MM.1S (cell line): ENCODE data around the gene GCSAM.

Experiments
- DNase-seq: peaks from one replicate; pipeline ENCODE4 v3.0.0-alpha.2; 2015
- H2AFZ ChIP-seq: fragments of 300-600 bp; sonication (generic); 2 replicates; pipeline ENCODE4 v1.6.0; 2016; ENCODE audit warnings: antibody characterized with exemption, low read length
- H3F3A ChIP-seq: fragments of 300-600 bp; sonication (generic); 2 replicates; pipeline ENCODE4 v1.6.1; 2016; ENCODE audit warnings: mild to moderate bottlenecking, antibody characterized with exemption, low read length, moderate library complexity, mixed read lengths; ENCODE audit not compliant: insufficient read depth
- H3K27ac ChIP-seq: fragments of 300-600 bp; sonication (generic); 2 replicates; pipeline ENCODE4 v1.5.1; 2016; ENCODE audit warnings: mild to moderate bottlenecking, low read length
- H3K27me3 ChIP-seq: fragments of 300-600 bp; sonication (generic); replicated peaks from 2 replicates; pipeline ENCODE4 v1.6.0; 2016; ENCODE audit warnings: low read length; ENCODE audit not compliant: insufficient read depth
- H3K36me3 ChIP-seq: fragments of 300-600 bp; sonication (generic); replicated peaks from 2 replicates; pipeline ENCODE4 v1.6.1; 2016; ENCODE audit warnings: mild to moderate bottlenecking, low read length, mixed read lengths; ENCODE audit not compliant: insufficient read depth
- H3K4me1 ChIP-seq: fragments of 300-600 bp; sonication (generic); 2 replicates; pipeline ENCODE4 v1.6.1; 2016; ENCODE audit warnings: low read length, mixed read lengths
- H3K4me2 ChIP-seq: fragments of 300-600 bp; sonication (generic); 2 replicates; pipeline ENCODE4 v1.6.0; 2016; ENCODE audit warnings: low read depth, low read length
- H3K4me3 ChIP-seq: fragments of 300-600 bp; sonication (generic); 2 replicates; pipeline ENCODE4 v1.5.1; 2016; ENCODE audit warnings: low read length, mixed read lengths
- H3K79me2 ChIP-seq: fragments of 300-600 bp; sonication (generic); 2 replicates; pipeline ENCODE4 v1.6.1; 2016; ENCODE audit warnings: mixed run types, low read length, mixed read lengths
- H3K9ac ChIP-seq: fragments of 300-600 bp; sonication (generic); 2 replicates; pipeline ENCODE4 v1.6.1; 2016; ENCODE audit warnings: low read length, mixed read lengths
- H3K9me2 ChIP-seq: fragments of 300-600 bp; sonication (generic); replicated peaks from 2 replicates; pipeline ENCODE4 v1.6.1; 2016; ENCODE audit warnings: mild to moderate bottlenecking, low read length, mixed read lengths; ENCODE audit not compliant: insufficient read depth
- H3K9me3 ChIP-seq: fragments of 300-600 bp; sonication (generic); replicated peaks from 2 replicates; pipeline ENCODE4 v1.6.1; 2016; ENCODE audit warnings: mild to moderate bottlenecking, low read length, mixed read lengths; ENCODE audit not compliant: insufficient read depth
- H4K20me1 ChIP-seq: fragments of 300-600 bp; sonication (generic); 2 replicates; pipeline ENCODE4 v1.6.1; 2016; ENCODE audit warnings: mild to moderate bottlenecking, low read length, moderate library complexity, mixed read lengths; ENCODE audit not compliant: insufficient read depth
- EZH2 ChIP-seq: fragments of 300-600 bp; sonication (generic); optimal IDR thresholded peaks from 2 replicates; pipeline ENCODE3; 2017; ENCODE audit warnings: low read depth, mild to moderate bottlenecking, antibody characterized with exemption, low read length, mixed read lengths
- EZH2phosphoT487 ChIP-seq: fragments of 300-600 bp; sonication (generic); IDR thresholded peaks from 2 replicates; pipeline ENCODE4 v1.6.1; 2018; ENCODE audit warnings: antibody characterized with exemption, low read length
- TF ChIP-seq, protein P1 (sequence below): fragments of 300-600 bp; sonication (generic); IDR thresholded peaks from 2 replicates; pipeline ENCODE4 v1.5.1; 2016; ENCODE audit warnings: antibody characterized with exemption, low read length, mixed read lengths

The GCSAM gene

DNA sequence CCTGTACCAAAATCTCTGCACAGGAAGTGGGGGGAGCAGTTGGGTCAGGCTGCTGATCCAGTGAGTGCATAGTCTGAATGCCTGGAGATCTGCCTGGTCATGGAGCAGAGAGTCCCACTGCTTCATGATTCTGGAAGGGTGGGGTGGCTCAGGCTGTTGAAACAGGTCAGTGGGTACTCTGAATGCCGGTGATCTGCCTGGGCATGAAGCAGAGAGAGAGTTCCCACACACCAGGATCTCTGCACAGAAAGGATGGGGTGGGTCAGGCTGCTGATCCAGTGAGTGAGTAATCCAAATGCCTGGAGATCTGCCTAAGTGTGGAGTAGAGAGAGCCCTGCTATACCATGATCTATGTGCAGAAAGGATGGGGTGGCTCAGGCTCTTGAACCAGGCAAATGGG, 16.1 kb upstream of the GCSAM start:
- TF ChIP-seq EZH2phosphoT487 (no peak), EZH2 (no peak)
- TF ChIP-seq, protein P1, sequence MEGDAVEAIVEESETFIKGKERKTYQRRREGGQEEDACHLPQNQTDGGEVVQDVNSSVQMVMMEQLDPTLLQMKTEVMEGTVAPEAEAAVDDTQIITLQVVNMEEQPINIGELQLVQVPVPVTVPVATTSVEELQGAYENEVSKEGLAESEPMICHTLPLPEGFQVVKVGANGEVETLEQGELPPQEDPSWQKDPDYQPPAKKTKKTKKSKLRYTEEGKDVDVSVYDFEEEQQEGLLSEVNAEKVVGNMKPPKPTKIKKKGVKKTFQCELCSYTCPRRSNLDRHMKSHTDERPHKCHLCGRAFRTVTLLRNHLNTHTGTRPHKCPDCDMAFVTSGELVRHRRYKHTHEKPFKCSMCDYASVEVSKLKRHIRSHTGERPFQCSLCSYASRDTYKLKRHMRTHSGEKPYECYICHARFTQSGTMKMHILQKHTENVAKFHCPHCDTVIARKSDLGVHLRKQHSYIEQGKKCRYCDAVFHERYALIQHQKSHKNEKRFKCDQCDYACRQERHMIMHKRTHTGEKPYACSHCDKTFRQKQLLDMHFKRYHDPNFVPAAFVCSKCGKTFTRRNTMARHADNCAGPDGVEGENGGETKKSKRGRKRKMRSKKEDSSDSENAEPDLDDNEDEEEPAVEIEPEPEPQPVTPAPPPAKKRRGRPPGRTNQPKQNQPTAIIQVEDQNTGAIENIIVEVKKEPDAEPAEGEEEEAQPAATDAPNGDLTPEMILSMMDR, result no peak
- Histone ChIP-seq H3F3A (no peaks in the 10 kb centered on the region), H3K4me3 (no peak overlapping the region), H3K36me3 (no peaks in the 10 kb centered on the region), H2AFZ (no peak overlapping the region), H3K9me2 (no peaks in the 10 kb centered on the region), H3K27ac (no peak overlapping the region), H3K4me2 (no peak overlapping the region), H3K79me2 (no peaks in the 10 kb centered on the region), H3K4me1 (no peaks in the 10 kb centered on the region), H4K20me1 (no peaks in the 10 kb centered on the region), H3K9me3 (no peaks in the 10 kb centered on the region), H3K9ac (no peak overlapping the region), H3K27me3 (no peaks in the 10 kb centered on the region)
- DNase-seq, result no peak

DNA sequence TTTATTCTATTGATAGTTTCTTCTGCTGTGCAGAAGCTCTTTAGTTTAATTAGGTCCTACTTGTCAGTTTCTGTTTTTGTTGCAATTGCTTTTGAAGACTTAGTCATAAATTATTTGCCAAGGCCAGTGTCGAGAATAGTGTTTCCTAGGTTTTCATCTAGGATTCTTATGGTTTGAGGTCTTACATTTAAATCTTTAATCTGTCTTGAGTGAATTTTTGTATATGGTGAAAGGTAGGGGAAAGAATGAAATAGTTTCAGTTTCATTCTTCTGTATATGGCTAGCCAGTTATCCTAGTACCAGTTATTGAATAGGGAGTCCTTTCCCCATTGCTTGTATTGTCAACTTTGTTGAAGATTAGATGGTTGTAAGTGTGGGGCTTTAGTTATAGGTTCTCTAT, 10.6 kb upstream of the GCSAM start:
- H3K9me2 ChIP-seq, result no peaks in the 10 kb centered on the region
- H4K20me1 ChIP-seq, result no peaks in the 10 kb centered on the region
- peak; percentile 26 for DNase-seq
- no peaks in the 10 kb centered on the region for H3K36me3 ChIP-seq
- peaks cover 9% of the 10 kb centered on the region for H3K4me1 ChIP-seq
- H3K9me3 ChIP-seq, result no peaks in the 10 kb centered on the region
- H3K9ac ChIP-seq, result no peak overlapping the region
- H3K4me2 ChIP-seq, result peak overlapping the region; percentile 26; the same call in 1 of the 2 replicates
- H3K27ac ChIP-seq, result peak overlapping the region; percentile 21; the same call in 1 of the 2 replicates
- H3K27me3 ChIP-seq, result no peaks in the 10 kb centered on the region
- no peak overlapping the region for H3K4me3 ChIP-seq
- no peak overlapping the region for H2AFZ ChIP-seq
- no peaks in the 10 kb centered on the region for H3F3A ChIP-seq
- TF ChIP-seq EZH2phosphoT487, result no peak
- TF ChIP-seq EZH2, result no peak
- TF ChIP-seq, protein P1, result no peak
- H3K79me2 ChIP-seq, result no peaks in the 10 kb centered on the region

DNA sequence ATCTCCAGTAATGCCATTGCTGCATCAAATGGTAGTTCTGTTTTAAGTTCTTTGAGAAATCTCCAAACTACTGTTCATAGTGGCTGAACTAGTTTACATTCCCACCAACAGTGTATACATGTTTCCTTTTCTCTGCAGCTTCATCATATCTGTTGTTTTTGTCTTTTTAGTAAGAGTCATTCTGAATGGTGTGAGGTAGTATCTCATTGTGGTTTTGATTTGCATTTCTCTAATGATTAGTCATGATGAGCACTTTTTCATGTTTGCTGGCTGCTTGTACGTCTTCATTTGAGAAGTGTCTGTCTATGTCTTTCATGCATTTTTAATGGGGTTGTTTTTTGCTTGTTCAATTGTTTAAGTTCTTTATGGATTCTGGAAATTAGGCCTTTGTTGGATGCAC, 10.2 kb upstream of the GCSAM start:
- H3K27me3 ChIP-seq, result no peaks in the 10 kb centered on the region
- no peak overlapping the region for H3K9ac ChIP-seq
- no peak overlapping the region for H3K4me3 ChIP-seq
- peaks cover 9% of the 10 kb centered on the region for H3K4me1 ChIP-seq
- H4K20me1 ChIP-seq, result no peaks in the 10 kb centered on the region
- no peaks in the 10 kb centered on the region for H3K36me3 ChIP-seq
- DNase-seq, result no peak
- TF ChIP-seq EZH2 (no peak), EZH2phosphoT487 (no peak)
- TF ChIP-seq, protein P1, result no peak
- peak overlapping the region; percentile 21; the same call in 1 of the 2 replicates for H3K27ac ChIP-seq
- H2AFZ ChIP-seq, result no peak overlapping the region
- H3K4me2 ChIP-seq, result peak overlapping the region; percentile 26; the same call in 1 of the 2 replicates
- no peaks in the 10 kb centered on the region for H3K9me2 ChIP-seq
- no peaks in the 10 kb centered on the region for H3K79me2 ChIP-seq
- H3F3A ChIP-seq, result no peaks in the 10 kb centered on the region
- no peaks in the 10 kb centered on the region for H3K9me3 ChIP-seq
